ENCODE results near the gene ENTPD8.

DNA sequence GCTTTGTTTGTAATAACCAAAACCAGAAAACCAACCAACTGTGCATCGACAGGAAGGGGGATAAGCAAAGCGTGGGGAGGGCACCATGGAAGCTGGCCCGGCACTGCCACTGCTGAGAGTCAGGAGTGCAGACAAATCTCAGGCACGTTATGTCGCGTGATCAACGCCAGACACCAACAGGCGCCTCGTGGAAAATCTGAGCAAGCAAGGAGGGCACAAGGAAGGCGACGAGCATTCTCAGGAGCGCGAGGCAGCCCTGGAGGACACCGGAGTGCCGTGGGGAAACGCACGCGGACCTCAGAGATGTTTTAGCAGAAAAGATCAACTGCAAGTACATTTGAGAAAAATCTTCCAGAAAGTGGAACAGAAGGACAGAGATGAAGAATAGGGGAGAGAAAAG, 33.1 kb upstream of the ENTPD8 start:
- TF ChIP-seq, protein P1, sequence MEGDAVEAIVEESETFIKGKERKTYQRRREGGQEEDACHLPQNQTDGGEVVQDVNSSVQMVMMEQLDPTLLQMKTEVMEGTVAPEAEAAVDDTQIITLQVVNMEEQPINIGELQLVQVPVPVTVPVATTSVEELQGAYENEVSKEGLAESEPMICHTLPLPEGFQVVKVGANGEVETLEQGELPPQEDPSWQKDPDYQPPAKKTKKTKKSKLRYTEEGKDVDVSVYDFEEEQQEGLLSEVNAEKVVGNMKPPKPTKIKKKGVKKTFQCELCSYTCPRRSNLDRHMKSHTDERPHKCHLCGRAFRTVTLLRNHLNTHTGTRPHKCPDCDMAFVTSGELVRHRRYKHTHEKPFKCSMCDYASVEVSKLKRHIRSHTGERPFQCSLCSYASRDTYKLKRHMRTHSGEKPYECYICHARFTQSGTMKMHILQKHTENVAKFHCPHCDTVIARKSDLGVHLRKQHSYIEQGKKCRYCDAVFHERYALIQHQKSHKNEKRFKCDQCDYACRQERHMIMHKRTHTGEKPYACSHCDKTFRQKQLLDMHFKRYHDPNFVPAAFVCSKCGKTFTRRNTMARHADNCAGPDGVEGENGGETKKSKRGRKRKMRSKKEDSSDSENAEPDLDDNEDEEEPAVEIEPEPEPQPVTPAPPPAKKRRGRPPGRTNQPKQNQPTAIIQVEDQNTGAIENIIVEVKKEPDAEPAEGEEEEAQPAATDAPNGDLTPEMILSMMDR (IDR thresholded peaks at IDR 0.05) = no peak
- TF ChIP-seq POLR2A (IDR thresholded peaks at IDR 0.05) = no peak
- TF ChIP-seq POLR2AphosphoS5 (IDR thresholded peaks at IDR 0.05) = no peak
